Mesenchymal stem cell (in vitro differentiated cells and primary cell): ENCODE results near the gene MAMSTR.

Experiments
- DNase-seq: peaks from one replicate; pipeline ENCODE4 v3.0.0-alpha.2; 2013
- H2AFZ ChIP-seq: one replicate; pipeline ENCODE4 v1.6.1; 2013; ENCODE audit warnings: low read depth, mild to moderate bottlenecking, control low read depth, inconsistent platforms, low read length, moderate library complexity
- H2AK5ac ChIP-seq: 2 replicates; pipeline ENCODE4 v1.6.1; 2013; ENCODE audit warnings: low read length, moderate library complexity, mild to moderate bottlenecking, inconsistent platforms; ENCODE audit not compliant: severe bottlenecking
- H2BK120ac ChIP-seq: one replicate; pipeline ENCODE4 v1.6.1; 2013; ENCODE audit warnings: low read depth, mild to moderate bottlenecking, inconsistent platforms, low read length, moderate library complexity
- H2BK12ac ChIP-seq, 2 experiments: one replicate each; pipeline ENCODE4 v1.6.1; 2013; ENCODE audit warnings: inconsistent platforms in 2 of 2, low read length in 2 of 2, mild to moderate bottlenecking in 2 of 2, moderate library complexity in 2 of 2, control low read depth in 1 of 2
- H2BK15ac ChIP-seq: one replicate; pipeline ENCODE4 v1.6.1; 2013; ENCODE audit warnings: mild to moderate bottlenecking, low read depth, inconsistent platforms; ENCODE audit not compliant: poor library complexity, severe bottlenecking
- H2BK5ac ChIP-seq: 2 replicates; pipeline ENCODE4 v1.6.1; 2013; ENCODE audit warnings: low read depth, mild to moderate bottlenecking, low read length, control low read depth, inconsistent platforms; ENCODE audit not compliant: poor library complexity, severe bottlenecking
- H3K14ac ChIP-seq, 2 experiments: one replicate each; pipeline ENCODE4 v1.6.1; 2013; ENCODE audit warnings: inconsistent platforms in 2 of 2, low read length in 2 of 2, control low read depth in 1 of 2, mild to moderate bottlenecking in 1 of 2, moderate library complexity in 1 of 2
- H3K18ac ChIP-seq, 2 experiments: one replicate each; pipeline ENCODE4 v1.6.1; 2013; ENCODE audit warnings: inconsistent platforms in 2 of 2, low read length in 2 of 2, control low read depth in 1 of 2, low read depth in 1 of 2, mild to moderate bottlenecking in 1 of 2
- H3K23ac ChIP-seq, 2 experiments: one replicate each; pipeline ENCODE4 v1.6.1; 2013; ENCODE audit warnings: inconsistent platforms in 2 of 2, low read length in 2 of 2, mild to moderate bottlenecking in 2 of 2, moderate library complexity in 2 of 2, control low read depth in 1 of 2
- H3K27ac ChIP-seq: 2 replicates; pipeline ENCODE4 v1.5.1; 2013; ENCODE audit warnings: mild to moderate bottlenecking, moderate library complexity, low read length, control low read depth, inconsistent platforms; ENCODE audit not compliant: poor library complexity, severe bottlenecking
- H3K27me3 ChIP-seq, 2 experiments: 2 replicates each; pipeline versions ENCODE4 v1.6.1 to v1.7.0; 2013; ENCODE audit warnings: low read length in 2 of 2, mild to moderate bottlenecking in 2 of 2, moderate library complexity in 2 of 2, control low read depth in 1 of 2, inconsistent platforms in 1 of 2; ENCODE audit not compliant: control insufficient read depth in 1 of 2, insufficient read depth in 1 of 2
- H3K36me3 ChIP-seq, 2 experiments: 2 replicates each; pipeline versions ENCODE4 v1.6.1 to v1.7.0; 2013; ENCODE audit warnings: low read length in 2 of 2, control low read depth in 1 of 2, inconsistent platforms in 1 of 2, low read depth in 1 of 2, mild to moderate bottlenecking in 1 of 2; ENCODE audit not compliant: insufficient read depth in 2 of 2, control insufficient read depth in 1 of 2
- H3K4ac ChIP-seq, 2 experiments: one replicate each; pipeline ENCODE4 v1.6.1; 2013; ENCODE audit warnings: inconsistent platforms in 2 of 2, low read length in 2 of 2, mild to moderate bottlenecking in 2 of 2, moderate library complexity in 2 of 2, control low read depth in 1 of 2, low read depth in 1 of 2
- H3K4me1 ChIP-seq: 2 replicates; pipeline ENCODE4 v1.6.1; 2013; ENCODE audit warnings: low read depth, low read length, control low read depth; ENCODE audit not compliant: control insufficient read depth, insufficient read depth
- H3K4me2 ChIP-seq: 2 replicates; pipeline ENCODE4 v1.6.1; 2013; ENCODE audit warnings: low read length, mild to moderate bottlenecking, inconsistent platforms; ENCODE audit not compliant: poor library complexity, severe bottlenecking
- H3K4me3 ChIP-seq, 2 experiments: 2 replicates each; pipeline versions ENCODE4 v1.5.1 to v1.7.0; 2013; ENCODE audit warnings: low read length in 2 of 2, mild to moderate bottlenecking in 2 of 2, control low read depth in 1 of 2, low read depth in 1 of 2; ENCODE audit not compliant: insufficient read depth in 1 of 2
- H3K79me1 ChIP-seq: replicated peaks from 2 replicates; pipeline ENCODE4 v1.6.1; 2013; ENCODE audit warnings: mild to moderate bottlenecking, control low read depth, low read length, inconsistent platforms; ENCODE audit not compliant: poor library complexity, severe bottlenecking
- H3K9ac ChIP-seq: 2 replicates; pipeline ENCODE4 v1.7.0; 2013; ENCODE audit warnings: mild to moderate bottlenecking, low read length, moderate library complexity
- H3K9me3 ChIP-seq: 2 replicates; pipeline ENCODE4 v1.7.0; 2013; ENCODE audit warnings: mild to moderate bottlenecking, low read length; ENCODE audit not compliant: control insufficient read depth
- H4K8ac ChIP-seq: one replicate; pipeline ENCODE4 v1.6.1; 2013; ENCODE audit warnings: inconsistent platforms, mild to moderate bottlenecking, low read length, moderate library complexity
- H4K91ac ChIP-seq: one replicate; pipeline ENCODE4 v1.6.1; 2013; ENCODE audit warnings: mild to moderate bottlenecking, low read length, inconsistent platforms
- WGBS: methylation state at CpG from one replicate; pipeline ENCODE4 v1.1.7; 2013; ENCODE audit warnings: mixed read lengths; 5-methylcytosine and 5-hydroxymethylcytosine counted together

MAMSTR gene

GRCh38 chr19:48663667-48664066 is 55.9 kb downstream of the MAMSTR start:
- Histone ChIP-seq H3K4me2 (no peak overlapping the region), H2BK5ac (no peak overlapping the region), H3K9me3 (no peaks in the 10 kb centered on the region), H2AFZ (no peak overlapping the region), H4K8ac (no peak overlapping the region), H3K14ac (no peak overlapping the region), H3K23ac (peak overlapping the region in 1 of 2 experiments; percentile 11), H2BK12ac (no peak overlapping the region), H3K36me3 (no peaks in the 10 kb centered on the region), H2BK15ac (no peak overlapping the region), H3K9ac (no peak overlapping the region), H3K4me1 (peaks cover 7% of the 10 kb centered on the region), H2AK5ac (no peak overlapping the region), H3K27me3 (peaks cover 0 to 10% of the 10 kb centered on the region in 2 experiments), H2BK120ac (no peak overlapping the region), H3K4ac (no peak overlapping the region), H4K91ac (peak overlapping the region; percentile 6), H3K27ac (no peak overlapping the region), H3K4me3 (no peak overlapping the region), H3K79me1 (no peaks in the 10 kb centered on the region), H3K18ac (no peak overlapping the region)
- DNase-seq: no peak
- 67% methylated on average over 4 of the region's 4 CpGs for WGBS
